ENCODE data around the gene BNIPL. TPM values are rescaled to one million over a fixed set of nuclear protein-coding genes. Genes with fewer than 3 reads are reported as not detected.

The BNIPL gene
- total and polyA plus RNA-seq, 2 of the 4 experiments (the other 2 are of a cell fraction) = under 0.01 to 0.38 TPM

- Histone ChIP-seq H3K14ac (replicated peaks; ENCODE audit: low read depth, low read length) (no peak overlapping the region), H3K4me3 (ENCODE audit: insufficient read depth, low read depth, low read length) (no peak overlapping the region), H3K18ac (ENCODE audit: low read depth, low read length) (no peak overlapping the region), H3K4ac (ENCODE audit: low read depth, low read length) (no peak overlapping the region), H4K5ac (ENCODE audit: low read depth, low read length) (no peak overlapping the region), H4K8ac (ENCODE audit: low read depth in 2 of 2, low read length in 2 of 2) (no peak overlapping the region), H3K36me3 (ENCODE audit: control insufficient read depth, insufficient read depth, low read length) (peaks cover 6% of the 10 kb centered on the region; the same call in 1 of the 2 replicates), H2AK5ac (ENCODE audit: low read depth, low read length) (no peak overlapping the region), H2BK120ac (ENCODE audit: low read depth, low read length) (no peak overlapping the region), H2BK15ac (ENCODE audit: low read depth, low read length) (no peak overlapping the region), H3K4me1 (ENCODE audit: control insufficient read depth, insufficient read depth, low read length) (peaks cover 6% of the 10 kb centered on the region; the same call in 1 of the 2 replicates), H4K20me1 (ENCODE audit: insufficient read depth, low read length) (no peaks in the 10 kb centered on the region), H3K9ac (ENCODE audit: low read depth, low read length) (no peak overlapping the region), H2BK5ac (ENCODE audit: low read depth, low read length, poor library complexity, severe bottlenecking) (no peak overlapping the region), H3K56ac (ENCODE audit: extremely low read depth, insufficient read depth, low read length) (no peak overlapping the region), H3K79me1 (ENCODE audit: low read depth in 1 of 2, low read length in 2 of 2) (peaks cover 17 to 55% of the 10 kb centered on the region in 2 experiments), H3K27ac (ENCODE audit: insufficient read depth, low read length) (no peak overlapping the region), H3K4me2 (ENCODE audit: low read depth, low read length) (no peak overlapping the region), H2AFZ (replicated peaks; ENCODE audit: low read length, poor library complexity) (no peak overlapping the region), H4K91ac (ENCODE audit: insufficient read depth, low read depth, low read length) (no peak overlapping the region), H3K9me3 (ENCODE audit: control insufficient read depth, insufficient read depth, low read length) (no peaks in the 10 kb centered on the region), H3K27me3 (ENCODE audit: control insufficient read depth, insufficient read depth, low read length) (no peaks in the 10 kb centered on the region), H2AK9ac (replicated peaks; ENCODE audit: low read depth, low read length, poor library complexity) (no peak overlapping the region), H3K23ac (ENCODE audit: low read depth, low read length) (no peak overlapping the region), H3K9me1 (ENCODE audit: insufficient read depth, low read length) (no peaks in the 10 kb centered on the region; the same call in 1 of the 2 replicates), H2BK20ac (ENCODE audit: low read depth, low read length) (no peak overlapping the region)
- no TSS peak for BruUV-seq (replicated peaks)
- WGBS, 2 experiments (ENCODE audit: extremely low coverage in 2 of 2, insufficient read length in 1 of 2) = 96% methylated on average over 3 of the region's 4 CpGs; no CpG with 5 or more reads in 1 of the 2 experiments
- dilution Hi-C loops (cut with HindIII; ENCODE audit: low sequenced_read_pairs, unreplicated experiment) (no loop called here), in situ Hi-C loops (cut with MboI; ENCODE audit: low sequenced_read_pairs) (no loop called here), intact Hi-C loops (cut with micrococcal nuclease) (no loop called here)
- CTCF ChIA-PET = interaction anchor here (0.7 kb wide), 1 partner anchor 214 kb away, joined by 5 read pairs; no protein-coding TSS in a partner anchor
- no peak for ATAC-seq (ENCODE audit: low read depth)
- TF ChIP-seq USF2 (IDR thresholded peaks at IDR 0.05; ENCODE audit: low read depth, low read length) = no peak
- no peak for TF ChIP-seq ELK1 (IDR thresholded peaks at IDR 0.05; ENCODE audit: borderline replicate concordance, low read depth, low read length)
- TF ChIP-seq RFX5 (IDR thresholded peaks at IDR 0.05; ENCODE audit: low read depth, low read length) = no peak
- TF ChIP-seq MAFK (IDR thresholded peaks at IDR 0.05; ENCODE audit: low read depth, low read length) = no peak
- TF ChIP-seq CHD1 (IDR thresholded peaks at IDR 0.05; ENCODE audit: low read depth, low read length) = no peak
- TF ChIP-seq NFE2L2 (IDR thresholded peaks at IDR 0.05; ENCODE audit: low read depth, low read length) = no peak
- no peak for TF ChIP-seq CEBPB (IDR thresholded peaks at IDR 0.05; ENCODE audit: low read depth, low read length)
- no peak for TF ChIP-seq BHLHE40 (IDR thresholded peaks at IDR 0.05; ENCODE audit: low read depth, low read length)
- no peak for TF ChIP-seq SMC3 (IDR thresholded peaks at IDR 0.05; ENCODE audit: low read depth, low read length)
- no peak for TF ChIP-seq CTCF (conservative IDR thresholded peaks at IDR 0.05; ENCODE audit: low read depth, low read length)
- no peak for TF ChIP-seq POLR2A (IDR thresholded peaks at IDR 0.05; ENCODE audit: low read depth, low read length)
- no peak for TF ChIP-seq RAD21 (IDR thresholded peaks at IDR 0.05; ENCODE audit: low read length)
- no peak for TF ChIP-seq FOS (IDR thresholded peaks at IDR 0.05; ENCODE audit: low read depth, low read length)
- no peak for TF ChIP-seq MAZ (IDR thresholded peaks at IDR 0.05; ENCODE audit: borderline replicate concordance, low read depth, low read length)
- TF ChIP-seq MXI1 (IDR thresholded peaks at IDR 0.05; ENCODE audit: borderline replicate concordance, low read depth, low read length) = no peak
- TF ChIP-seq RCOR1 (IDR thresholded peaks at IDR 0.05; ENCODE audit: insufficient replicate concordance, low read length) = no peak
- POLR2A ChIA-PET (ENCODE audit: unreplicated experiment) = no interaction called here
- DNase-seq = no peak
Observed at GRCh38 chr1:151067185-151067584, 30.8 kb downstream of the BNIPL start.
